IMR-90 (cell line): ENCODE results near the gene CD99L2. TPM values are rescaled to one million over a fixed set of nuclear protein-coding genes. Genes with fewer than 3 reads are reported as not detected.

Experiments
- ATAC-seq: fragments of 200-7000 bp; cut with Tn5 transposase; 2 replicates; pipeline ENCODE4 v1.9.1; 2020; ENCODE audit warnings: low read depth, mild to moderate bottlenecking, moderate library complexity
- BruUV-seq: library from RNA; stranded (reverse); fragments of 400-500 nt; replicated peaks from 2 replicates; lab custom pipeline; 2021; lab: Mats Ljungman, UMichigan
- CTCF ChIA-PET: fragments of 300-600 bp; formaldehyde crosslinking; extraction: SDS; loops from one replicate; lab custom pipeline; 2021; ENCODE audit warnings: antibody characterized with exemption; lab: Yijun Ruan, JAX
- POLR2A ChIA-PET: fragments of 300-600 bp; sonication (Branson Sonifier 250); formaldehyde crosslinking; loops from one replicate; lab custom pipeline; 2022; ENCODE audit warnings: antibody characterized with exemption; ENCODE audit not compliant: unreplicated experiment; lab: Charles Lee
- DNase-seq: peaks from one replicate; pipeline ENCODE4 v3.0.0; 2013
- H2AFZ ChIP-seq: replicated peaks from 2 replicates; pipeline ENCODE3; 2013; ENCODE audit warnings: low read length, mild to moderate bottlenecking; ENCODE audit not compliant: poor library complexity
- H2AK5ac ChIP-seq: 2 replicates; pipeline ENCODE4 v1.6.1; 2013; ENCODE audit warnings: low read depth, low read length, inconsistent platforms
- H2AK9ac ChIP-seq: replicated peaks from 2 replicates; pipeline ENCODE3; 2013; ENCODE audit warnings: mild to moderate bottlenecking, low read depth, low read length, moderate library complexity; ENCODE audit not compliant: poor library complexity
- H2BK120ac ChIP-seq: 2 replicates; pipeline ENCODE4 v1.6.1; 2013; ENCODE audit warnings: low read depth, low read length, inconsistent platforms
- H2BK15ac ChIP-seq: 3 replicates; pipeline ENCODE4 v1.6.1; 2013; ENCODE audit warnings: low read depth, low read length, inconsistent platforms
- H2BK20ac ChIP-seq: 2 replicates; pipeline ENCODE4 v1.6.1; 2013; ENCODE audit warnings: low read depth, mild to moderate bottlenecking, inconsistent platforms, low read length, moderate library complexity
- H2BK5ac ChIP-seq: 2 replicates; pipeline ENCODE4 v1.6.1; 2013; ENCODE audit warnings: mild to moderate bottlenecking, low read depth, low read length, inconsistent platforms; ENCODE audit not compliant: poor library complexity, severe bottlenecking
- H3K14ac ChIP-seq: replicated peaks from 2 replicates; pipeline ENCODE4 v1.6.1; 2013; ENCODE audit warnings: low read depth, low read length, inconsistent platforms
- H3K18ac ChIP-seq: 2 replicates; pipeline ENCODE4 v1.6.1; 2013; ENCODE audit warnings: low read depth, low read length, control low read depth
- H3K23ac ChIP-seq: 2 replicates; pipeline ENCODE4 v1.6.1; 2013; ENCODE audit warnings: low read depth, low read length, inconsistent platforms
- H3K27ac ChIP-seq: 2 replicates; pipeline ENCODE4 v1.5.1; 2013; ENCODE audit warnings: mild to moderate bottlenecking, control low read depth, low read length; ENCODE audit not compliant: insufficient read depth
- H3K27me3 ChIP-seq: 2 replicates; pipeline ENCODE4 v1.6.1; 2013; ENCODE audit warnings: low read length; ENCODE audit not compliant: control insufficient read depth, insufficient read depth
- H3K36me3 ChIP-seq: 2 replicates; pipeline ENCODE4 v1.6.1; 2013; ENCODE audit warnings: low read length, mixed read lengths; ENCODE audit not compliant: control insufficient read depth, insufficient read depth
- H3K4ac ChIP-seq: 2 replicates; pipeline ENCODE4 v1.6.1; 2013; ENCODE audit warnings: low read depth, low read length, inconsistent platforms
- H3K4me1 ChIP-seq: 2 replicates; pipeline ENCODE4 v1.6.1; 2013; ENCODE audit warnings: low read length, mixed read lengths; ENCODE audit not compliant: control insufficient read depth, insufficient read depth
- H3K4me2 ChIP-seq: 2 replicates; pipeline ENCODE4 v1.6.1; 2013; ENCODE audit warnings: low read depth, mild to moderate bottlenecking, control low read depth, low read length, moderate library complexity
- H3K4me3 ChIP-seq: 2 replicates; pipeline ENCODE4 v1.5.1; 2013; ENCODE audit warnings: low read depth, mild to moderate bottlenecking, control low read depth, low read length, moderate library complexity; ENCODE audit not compliant: insufficient read depth
- H3K56ac ChIP-seq: 2 replicates; pipeline ENCODE4 v1.6.1; 2013; ENCODE audit warnings: low read length, inconsistent platforms; ENCODE audit not compliant: insufficient read depth; ENCODE audit errors: extremely low read depth
- H3K79me1 ChIP-seq, 2 experiments: 2 replicates each; pipeline ENCODE4 v1.6.1; 2013; ENCODE audit warnings: low read length in 2 of 2, inconsistent platforms in 1 of 2, low read depth in 1 of 2
- H3K9ac ChIP-seq: 2 replicates; pipeline ENCODE4 v1.6.1; 2013; ENCODE audit warnings: low read depth, low read length, control low read depth
- H3K9me1 ChIP-seq: 2 replicates; pipeline ENCODE4 v1.6.1; 2013; ENCODE audit warnings: low read length, inconsistent platforms; ENCODE audit not compliant: insufficient read depth
- H3K9me3 ChIP-seq: 2 replicates; pipeline ENCODE4 v1.6.1; 2013; ENCODE audit warnings: low read length; ENCODE audit not compliant: control insufficient read depth, insufficient read depth
- H4K20me1 ChIP-seq: 2 replicates; pipeline ENCODE4 v1.6.1; 2013; ENCODE audit warnings: low read length, inconsistent platforms; ENCODE audit not compliant: insufficient read depth
- H4K5ac ChIP-seq: 2 replicates; pipeline ENCODE4 v1.6.1; 2013; ENCODE audit warnings: mild to moderate bottlenecking, low read depth, low read length, control low read depth
- H4K8ac ChIP-seq, 2 experiments: 2 replicates each; pipeline ENCODE4 v1.6.1; 2013; ENCODE audit warnings: low read depth in 2 of 2, low read length in 2 of 2, control low read depth in 1 of 2, inconsistent platforms in 1 of 2
- H4K91ac ChIP-seq: 2 replicates; pipeline ENCODE4 v1.6.1; 2013; ENCODE audit warnings: low read depth, low read length, inconsistent platforms; ENCODE audit not compliant: insufficient read depth
- BHLHE40 ChIP-seq: fragments of 150-350 bp; IDR thresholded peaks from 2 replicates; pipeline ENCODE4 v1.6.1; 2016; ENCODE audit warnings: mild to moderate bottlenecking, low read depth, low read length
- CEBPB ChIP-seq: IDR thresholded peaks from 2 replicates; pipeline ENCODE4 v1.6.1; 2012; ENCODE audit warnings: low read depth, low read length, improper control_type of control experiment
- CHD1 ChIP-seq: IDR thresholded peaks from 2 replicates; pipeline ENCODE4 v1.6.1; 2012; ENCODE audit warnings: low read depth, low read length, improper control_type of control experiment
- FOS ChIP-seq: fragments of 150-350 bp; IDR thresholded peaks from 2 replicates; pipeline ENCODE4 v1.6.1; 2016; ENCODE audit warnings: low read depth, low read length
- MAFK ChIP-seq: IDR thresholded peaks from 2 replicates; pipeline ENCODE4 v1.6.1; 2012; ENCODE audit warnings: low read depth, low read length, improper control_type of control experiment
- MAZ ChIP-seq: IDR thresholded peaks from 2 replicates; pipeline ENCODE4 v1.6.1; 2012; ENCODE audit warnings: low read depth, mild to moderate bottlenecking, low read length, improper control_type of control experiment, moderate library complexity, borderline replicate concordance
- MXI1 ChIP-seq: IDR thresholded peaks from 2 replicates; pipeline ENCODE4 v1.6.1; 2012; ENCODE audit warnings: low read depth, mild to moderate bottlenecking, low read length, moderate library complexity, borderline replicate concordance
- NFE2L2 ChIP-seq: fragments of 150-350 bp; IDR thresholded peaks from 2 replicates; pipeline ENCODE4 v1.6.1; 2016; ENCODE audit warnings: low read depth, mild to moderate bottlenecking, low read length
- POLR2A ChIP-seq: IDR thresholded peaks from 2 replicates; pipeline ENCODE4 v1.6.1; 2012; ENCODE audit warnings: mild to moderate bottlenecking, low read depth, low read length
- RAD21 ChIP-seq: IDR thresholded peaks from 2 replicates; pipeline ENCODE4 v1.6.1; 2012; ENCODE audit warnings: low read length, improper control_type of control experiment
- RCOR1 ChIP-seq: IDR thresholded peaks from 2 replicates; pipeline ENCODE4 v1.6.1; 2012; ENCODE audit warnings: mild to moderate bottlenecking, low read length, improper control_type of control experiment; ENCODE audit not compliant: insufficient replicate concordance
- RFX5 ChIP-seq: IDR thresholded peaks from 2 replicates; pipeline ENCODE4 v1.8.0; 2012; ENCODE audit warnings: low read depth, mild to moderate bottlenecking, low read length, moderate library complexity
- SMC3 ChIP-seq: fragments of 150-350 bp; IDR thresholded peaks from 2 replicates; pipeline ENCODE4 v1.6.1; 2016; ENCODE audit warnings: low read depth, mild to moderate bottlenecking, antibody characterized with exemption, low read length, moderate library complexity
- WGBS, 2 experiments: methylation state at CpG; one replicate each; pipeline versions ENCODE4 v1.1.5 to v1.1.7; 2013; ENCODE audit warnings: missing lambda C conversion rate in 2 of 2; ENCODE audit not compliant: insufficient read length in 1 of 2; ENCODE audit errors: extremely low coverage in 2 of 2; 5-methylcytosine and 5-hydroxymethylcytosine counted together
- dilution Hi-C: fragments of 300-500 bp; cut with HindIII; formaldehyde crosslinking; loops from one replicate; pipeline ENCODE4 v1.14.3; 2018; ENCODE audit warnings: low sequenced_read_pairs; ENCODE audit not compliant: unreplicated experiment
- in situ Hi-C: fragments of 300-500 bp; cut with MboI; formaldehyde crosslinking; loops from 3 replicates; pipeline ENCODE4 v1.14.3; 2019; ENCODE audit warnings: low sequenced_read_pairs, inconsistent platforms, mixed read lengths
- intact Hi-C: fragments of 100-400 bp; cut with micrococcal nuclease; formaldehyde crosslinking; loops from 2 replicates; pipeline ENCODE4 v1.10.0; 2022
- polyA plus RNA-seq, 3 experiments: library from polyadenylated mRNA; depleted of rRNA; stranded (reverse); fragments of >200 nt; gene quantifications; 2 replicates each; pipeline ENCODE4 v1.2.3, GENCODE V29; 2012; ENCODE audit warnings: low replicate concordance in 1 of 3
- total RNA-seq: library from RNA; depleted of rRNA; stranded (reverse); fragments of >200 nt; gene quantifications from 2 replicates; pipeline ENCODE4 v1.2.3, GENCODE V29; 2012
- TF ChIP-seq, protein P1 (sequence below): conservative IDR thresholded peaks from 2 replicates; pipeline ENCODE4 v1.5.1; 2012; ENCODE audit warnings: mild to moderate bottlenecking, low read depth, low read length, improper control_type of control experiment
- TF ChIP-seq, protein P2 (sequence below): fragments of 150-350 bp; IDR thresholded peaks from 2 replicates; pipeline ENCODE4 v1.6.1; 2017; ENCODE audit warnings: mild to moderate bottlenecking, antibody characterized with exemption, low read length, low read depth
- TF ChIP-seq, protein P3 (sequence below): fragments of 150-350 bp; IDR thresholded peaks from 2 replicates; pipeline ENCODE4 v1.6.1; 2016; ENCODE audit warnings: low read depth, mild to moderate bottlenecking, low read length, moderate library complexity, borderline replicate concordance

The CD99L2 gene
- total and polyA plus RNA-seq, 2 of the 4 experiments (the other 2 are of a cell fraction) = 17.4 to 41.4 TPM

- H3K27me3 ChIP-seq = no peaks in the 10 kb centered on the region
- intact Hi-C loops (loop anchor here (5.0 kb wide), 1 partner anchor 216 kb away; no protein-coding TSS in a partner anchor), in situ Hi-C loops (loop anchor here (5.0 to 10.0 kb wide), 2 partner anchors 214 to 316 kb away; partner anchors contain the start of gene HMGB3), dilution Hi-C loops (no loop called here)
- H3K14ac ChIP-seq = no peak overlapping the region
- H4K5ac ChIP-seq = no peak overlapping the region
- no peaks in the 10 kb centered on the region; the same call in 1 of the 2 replicates for H3K36me3 ChIP-seq
- ATAC-seq (no peak), DNase-seq (no peak)
- H3K27ac ChIP-seq = no peak overlapping the region
- no peak overlapping the region for H2BK15ac ChIP-seq
- H2AK5ac ChIP-seq = no peak overlapping the region
- H3K56ac ChIP-seq = no peak overlapping the region
- BruUV-seq = no TSS peak
- no peaks in the 10 kb centered on the region for H3K9me1 ChIP-seq
- H2BK20ac ChIP-seq = no peak overlapping the region
- ChIA-PET POLR2A (no interaction called here), CTCF (interaction anchor here (2.0 kb wide), 1 partner anchor 312 kb away, joined by 33 read pairs; no protein-coding TSS in a partner anchor)
- H4K8ac ChIP-seq = no peak overlapping the region
- H2BK5ac ChIP-seq = no peak overlapping the region
- no peak overlapping the region for H2BK120ac ChIP-seq
- no peaks in the 10 kb centered on the region for H3K79me1 ChIP-seq
- TF ChIP-seq, protein P1, sequence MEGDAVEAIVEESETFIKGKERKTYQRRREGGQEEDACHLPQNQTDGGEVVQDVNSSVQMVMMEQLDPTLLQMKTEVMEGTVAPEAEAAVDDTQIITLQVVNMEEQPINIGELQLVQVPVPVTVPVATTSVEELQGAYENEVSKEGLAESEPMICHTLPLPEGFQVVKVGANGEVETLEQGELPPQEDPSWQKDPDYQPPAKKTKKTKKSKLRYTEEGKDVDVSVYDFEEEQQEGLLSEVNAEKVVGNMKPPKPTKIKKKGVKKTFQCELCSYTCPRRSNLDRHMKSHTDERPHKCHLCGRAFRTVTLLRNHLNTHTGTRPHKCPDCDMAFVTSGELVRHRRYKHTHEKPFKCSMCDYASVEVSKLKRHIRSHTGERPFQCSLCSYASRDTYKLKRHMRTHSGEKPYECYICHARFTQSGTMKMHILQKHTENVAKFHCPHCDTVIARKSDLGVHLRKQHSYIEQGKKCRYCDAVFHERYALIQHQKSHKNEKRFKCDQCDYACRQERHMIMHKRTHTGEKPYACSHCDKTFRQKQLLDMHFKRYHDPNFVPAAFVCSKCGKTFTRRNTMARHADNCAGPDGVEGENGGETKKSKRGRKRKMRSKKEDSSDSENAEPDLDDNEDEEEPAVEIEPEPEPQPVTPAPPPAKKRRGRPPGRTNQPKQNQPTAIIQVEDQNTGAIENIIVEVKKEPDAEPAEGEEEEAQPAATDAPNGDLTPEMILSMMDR = no peak
- TF ChIP-seq, protein P2, sequence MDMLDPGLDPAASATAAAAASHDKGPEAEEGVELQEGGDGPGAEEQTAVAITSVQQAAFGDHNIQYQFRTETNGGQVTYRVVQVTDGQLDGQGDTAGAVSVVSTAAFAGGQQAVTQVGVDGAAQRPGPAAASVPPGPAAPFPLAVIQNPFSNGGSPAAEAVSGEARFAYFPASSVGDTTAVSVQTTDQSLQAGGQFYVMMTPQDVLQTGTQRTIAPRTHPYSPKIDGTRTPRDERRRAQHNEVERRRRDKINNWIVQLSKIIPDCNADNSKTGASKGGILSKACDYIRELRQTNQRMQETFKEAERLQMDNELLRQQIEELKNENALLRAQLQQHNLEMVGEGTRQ = no peak
- TF ChIP-seq MAZ (no peak), MXI1 (no peak), CEBPB (no peak), SMC3 (no peak), RAD21 (no peak), FOS (no peak), NFE2L2 (no peak), MAFK (no peak), RFX5 (no peak), POLR2A (no peak), RCOR1 (no peak), CHD1 (no peak), BHLHE40 (no peak)
- TF ChIP-seq, protein P3, sequence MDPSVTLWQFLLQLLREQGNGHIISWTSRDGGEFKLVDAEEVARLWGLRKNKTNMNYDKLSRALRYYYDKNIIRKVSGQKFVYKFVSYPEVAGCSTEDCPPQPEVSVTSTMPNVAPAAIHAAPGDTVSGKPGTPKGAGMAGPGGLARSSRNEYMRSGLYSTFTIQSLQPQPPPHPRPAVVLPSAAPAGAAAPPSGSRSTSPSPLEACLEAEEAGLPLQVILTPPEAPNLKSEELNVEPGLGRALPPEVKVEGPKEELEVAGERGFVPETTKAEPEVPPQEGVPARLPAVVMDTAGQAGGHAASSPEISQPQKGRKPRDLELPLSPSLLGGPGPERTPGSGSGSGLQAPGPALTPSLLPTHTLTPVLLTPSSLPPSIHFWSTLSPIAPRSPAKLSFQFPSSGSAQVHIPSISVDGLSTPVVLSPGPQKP = no peak
- no peak overlapping the region for H3K23ac ChIP-seq
- 68% methylated on average over 7 of the region's 16 CpGs; no CpG with 5 or more reads in 1 of the 2 experiments for WGBS, 2 experiments
- H3K4me1 ChIP-seq = peaks cover 9% of the 10 kb centered on the region
- H3K4me3 ChIP-seq = no peak overlapping the region
- no peak overlapping the region for H4K91ac ChIP-seq
- no peak overlapping the region for H3K9ac ChIP-seq
- H3K9me3 ChIP-seq = no peaks in the 10 kb centered on the region; the same call in 1 of the 2 replicates
- H3K4ac ChIP-seq = no peak overlapping the region
- no peak overlapping the region for H3K4me2 ChIP-seq
- H2AFZ ChIP-seq = no peak overlapping the region
- H3K18ac ChIP-seq = no peak overlapping the region
- H2AK9ac ChIP-seq = no peak overlapping the region
- H4K20me1 ChIP-seq = no peaks in the 10 kb centered on the region; the same call in 1 of the 2 replicates
These were observed 127.4 kb downstream of the CD99L2 start for GRCh38 chrX:150771116-150771515.
